Activated T-cell treated with anti-CD3 and anti-CD28 coated beads, Interleukin-2, amount 50 U/mL, for 24 hours (primary cell): ENCODE data around the gene IRF7.
"Not testable (repeated sequence)": the region's sequence is repeated elsewhere in the genome, so short reads cannot be mapped to it uniquely, and the experiment has no call there.

Source experiments
- DNase-seq: peaks from one replicate; pipeline ENCODE4 v3.0.0-alpha.2; 2020
- H3K27ac Mint-ChIP-seq: 2 replicates; pipeline ENCODE4 v1.8.0; 2020; ENCODE audit warnings: mild to moderate bottlenecking, mixed read lengths
- H3K27me3 Mint-ChIP-seq: 2 replicates; pipeline ENCODE4 v1.8.0; 2020; ENCODE audit warnings: mixed read lengths
- H3K36me3 Mint-ChIP-seq: 2 replicates; pipeline ENCODE4 v1.8.0; 2020; ENCODE audit warnings: low read depth, mixed read lengths
- H3K4me1 Mint-ChIP-seq: 2 replicates; pipeline ENCODE4 v1.8.0; 2020; ENCODE audit warnings: low read depth, mixed read lengths
- H3K4me3 Mint-ChIP-seq: 2 replicates; pipeline ENCODE4 v1.8.0; 2020; ENCODE audit warnings: mild to moderate bottlenecking, moderate library complexity, mixed read lengths
- H3K9me3 Mint-ChIP-seq: 2 replicates; pipeline ENCODE4 v1.8.0; 2020; ENCODE audit warnings: mixed read lengths

IRF7 gene

DNA sequence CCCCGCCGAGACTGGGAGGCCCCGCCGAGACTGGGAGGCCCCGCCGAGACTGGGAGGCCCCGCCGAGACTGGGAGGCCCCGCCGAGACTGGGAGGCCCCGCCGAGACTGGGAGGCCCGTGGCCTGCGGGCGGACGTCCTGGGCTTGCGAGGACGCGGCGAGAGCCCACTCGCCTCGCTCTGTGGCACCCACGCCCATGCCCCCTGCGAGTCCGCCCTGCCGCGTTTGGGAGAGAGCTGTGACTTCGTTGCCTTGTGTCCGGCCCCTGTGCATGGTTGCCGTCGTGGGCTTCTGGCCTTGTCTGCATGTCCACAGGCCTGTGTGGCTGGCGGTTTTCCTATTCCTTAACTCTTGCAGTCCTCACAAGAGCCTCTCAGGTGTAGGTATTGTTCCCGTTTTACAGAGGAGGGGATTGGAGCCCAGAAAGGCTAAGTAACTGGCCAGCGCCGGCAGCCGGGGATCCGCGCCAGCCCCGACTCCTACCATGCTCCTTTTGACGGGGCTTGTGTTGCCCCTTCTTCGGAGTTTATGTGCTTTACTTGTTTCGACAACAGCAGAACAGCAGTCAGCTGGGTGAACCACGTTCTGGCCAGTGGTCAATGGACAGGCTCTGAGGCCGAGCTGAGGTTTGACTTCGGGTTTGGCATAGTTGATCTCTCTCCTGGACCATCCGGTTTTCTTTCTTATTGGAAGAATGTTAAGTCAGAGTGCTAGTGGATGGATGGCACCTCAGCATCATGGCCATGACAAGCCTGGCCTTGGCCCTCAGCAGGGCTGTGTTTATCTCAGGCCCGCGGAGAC lies 38.7 kb downstream of the IRF7 start:
- Mint-ChIP-seq H3K27ac (peak overlapping the region; percentile 94), H3K4me3 (peak overlapping the region; percentile 91), H3K27me3 (peaks cover 8% of the 10 kb centered on the region), H3K36me3 (peaks cover 51% of the 10 kb centered on the region), H3K9me3 (no peaks in the 10 kb centered on the region), H3K4me1 (peaks cover 58% of the 10 kb centered on the region)
- no peak for DNase-seq

DNA sequence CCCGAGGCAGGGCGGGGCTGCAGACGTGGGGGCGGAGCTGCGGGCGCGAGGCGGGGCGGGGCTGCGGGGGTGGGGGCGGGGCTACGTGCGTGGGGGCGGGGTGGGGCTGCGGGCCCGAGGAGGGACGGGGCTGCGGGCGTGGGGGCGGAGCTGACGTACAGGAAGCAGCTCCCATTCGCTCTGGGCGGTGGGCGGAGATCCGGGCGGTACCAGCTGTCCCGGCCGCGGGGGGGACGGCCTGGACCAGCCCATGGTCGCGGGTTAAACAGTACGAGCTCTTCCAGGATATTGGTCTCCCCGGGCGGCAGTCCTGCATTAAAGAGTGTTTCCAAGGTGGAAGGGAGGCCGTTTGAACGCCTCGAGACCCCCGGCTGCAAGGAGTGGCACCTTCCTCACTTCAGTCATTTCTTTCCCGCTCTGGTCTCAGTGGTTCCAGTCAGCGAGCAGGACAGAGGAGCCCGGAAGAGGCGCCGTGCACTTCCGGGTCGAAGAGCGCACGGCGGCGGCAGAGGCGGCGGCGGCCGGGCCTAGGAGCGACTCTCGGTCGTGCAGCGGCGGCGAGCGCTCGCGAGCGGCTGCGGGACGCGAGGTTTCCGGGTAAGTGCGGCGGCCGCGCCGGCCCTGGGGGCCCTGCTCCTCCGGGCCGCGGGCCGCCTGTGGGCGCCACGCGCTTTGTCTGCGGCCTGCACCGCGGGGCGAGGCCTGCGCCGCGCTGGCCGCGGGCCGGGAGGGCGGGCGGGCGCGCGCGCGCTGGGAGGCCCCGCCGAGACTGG lies 39.6 kb downstream of the IRF7 start, which contains the start of gene PHRF1:
TSS of gene PHRF1 (plus strand) at position 475 of the 773 bp plus-strand sequence. CDS start 5,043 bp downstream, outside the sequence.
- DNase-seq, result peak; percentile 96
- Mint-ChIP-seq H3K27me3 (peaks cover 8% of the 10 kb centered on the region), H3K36me3 (peaks cover 43% of the 10 kb centered on the region), H3K4me1 (peaks cover 53% of the 10 kb centered on the region), H3K4me3 (peak within 1 kb of the TSS; percentile 96), H3K9me3 (no peaks in the 10 kb centered on the region), H3K27ac (peak within 1 kb of the TSS; percentile 100)

DNA sequence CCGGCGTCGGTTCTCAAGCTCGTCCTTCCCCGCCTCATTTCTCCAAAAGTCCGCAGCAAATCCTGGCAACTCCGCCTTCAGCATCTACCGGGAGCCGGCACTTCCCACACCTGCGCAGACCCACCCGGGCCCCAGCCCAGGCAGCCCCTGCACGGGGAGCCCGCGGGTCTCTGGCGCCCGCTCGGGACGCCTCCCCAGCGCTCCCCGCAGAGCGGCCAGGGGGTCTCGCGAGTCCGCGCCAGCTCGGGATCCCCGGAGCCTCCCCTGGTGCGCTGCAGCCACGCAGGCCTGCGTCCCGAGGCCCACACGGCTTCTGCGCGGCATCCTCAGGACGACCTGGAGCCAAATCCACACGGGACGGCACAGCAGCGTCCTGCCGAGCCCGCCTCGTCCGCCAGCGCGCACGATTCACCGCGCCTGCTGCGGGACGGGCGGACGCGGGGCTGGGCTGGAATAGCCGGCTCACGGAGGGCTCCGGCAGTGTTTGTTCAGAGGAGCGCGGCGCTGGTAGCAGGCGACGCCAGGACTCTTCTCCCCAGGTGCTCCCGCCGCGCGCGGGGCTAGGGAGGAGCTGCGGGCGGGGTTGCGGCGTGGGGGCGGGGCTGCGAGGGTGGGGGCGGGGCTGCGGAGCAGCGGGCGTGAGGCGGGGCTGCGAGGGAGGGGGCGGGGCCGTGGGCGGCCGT lies 40.3 kb downstream of the IRF7 start:
- H3K4me1 Mint-ChIP-seq, result peaks cover 48% of the 10 kb centered on the region
- no peaks in the 10 kb centered on the region for H3K9me3 Mint-ChIP-seq
- H3K4me3 Mint-ChIP-seq, result peak overlapping the region; percentile 82
- DNase-seq, result no peak
- H3K36me3 Mint-ChIP-seq, result peaks cover 35% of the 10 kb centered on the region
- peaks cover 8% of the 10 kb centered on the region for H3K27me3 Mint-ChIP-seq
- H3K27ac Mint-ChIP-seq, result peak overlapping the region; percentile 72

DNA sequence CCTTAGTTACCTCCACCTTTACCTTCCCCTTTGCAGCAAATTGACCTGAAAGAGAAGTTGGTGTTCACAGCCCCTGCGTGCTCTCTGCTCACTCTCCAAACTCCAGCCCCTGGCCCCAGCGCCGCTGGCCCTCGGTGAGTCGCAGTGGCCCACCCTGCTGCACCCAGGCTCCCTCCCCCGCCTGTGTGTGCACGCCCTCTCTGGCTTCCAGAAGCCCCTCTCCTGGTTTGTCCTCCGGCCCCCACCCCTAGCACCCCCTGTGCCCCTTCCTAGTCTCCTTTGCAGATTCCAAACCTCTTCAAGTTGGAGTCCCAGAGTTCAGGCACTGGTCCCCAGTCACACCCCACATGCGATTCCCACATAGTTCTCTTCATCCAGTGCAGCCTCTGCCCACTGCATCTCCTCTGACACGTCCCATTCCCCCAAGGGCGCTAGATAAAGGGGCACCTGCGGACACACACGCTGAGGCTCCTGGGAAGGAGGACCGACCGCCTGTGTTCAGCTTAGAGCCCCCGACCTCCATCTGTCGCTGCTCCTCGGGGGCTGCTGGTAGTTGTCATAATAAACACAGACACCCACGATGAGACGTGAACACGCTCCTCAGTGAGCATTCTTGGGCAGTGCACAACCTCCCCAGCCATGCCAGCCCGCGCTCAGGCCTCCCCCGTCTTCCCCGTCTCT lies 41.0 kb downstream of the IRF7 start:
- H3K9me3 Mint-ChIP-seq, result no peaks in the 10 kb centered on the region
- peak overlapping the region; percentile 72 for H3K27ac Mint-ChIP-seq
- peaks cover 41% of the 10 kb centered on the region for H3K4me1 Mint-ChIP-seq
- peak overlapping the region; percentile 82 for H3K4me3 Mint-ChIP-seq
- peaks cover 8% of the 10 kb centered on the region for H3K27me3 Mint-ChIP-seq
- H3K36me3 Mint-ChIP-seq, result peaks cover 30% of the 10 kb centered on the region
- DNase-seq, result no peak

DNA sequence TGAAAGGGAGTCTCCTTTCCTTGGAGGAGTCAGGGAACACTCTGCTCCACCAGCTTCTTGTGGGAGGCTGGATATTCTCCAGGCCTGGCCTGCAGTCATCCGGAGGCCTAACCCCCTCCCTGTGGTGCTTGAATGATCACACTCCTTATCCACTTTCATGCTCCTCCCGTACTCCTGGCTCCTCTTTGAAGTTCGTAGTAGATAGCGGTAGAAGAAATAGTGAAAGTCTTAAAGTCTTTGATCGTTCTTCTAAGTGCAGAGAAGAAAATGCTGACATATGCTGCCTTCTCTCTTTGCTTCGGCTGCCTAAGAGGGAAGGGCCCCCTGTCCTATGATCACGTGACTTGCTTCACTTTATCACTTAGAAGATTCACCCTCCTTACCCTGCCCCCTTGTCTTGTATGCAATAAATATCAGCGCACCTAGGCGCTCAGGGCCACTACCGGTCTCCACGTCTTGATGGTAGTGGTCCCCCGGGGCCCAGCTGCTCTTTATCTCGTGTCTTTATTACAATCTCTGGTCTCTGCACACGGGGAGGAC lies 41.6 kb downstream of the IRF7 start:
- peak overlapping the region; percentile 82 for H3K4me3 Mint-ChIP-seq
- not testable (repeated sequence) for H3K9me3 Mint-ChIP-seq, H3K27ac Mint-ChIP-seq, DNase-seq, H3K27me3 Mint-ChIP-seq
- H3K36me3 Mint-ChIP-seq, result peaks cover 25% of the 10 kb centered on the region
- H3K4me1 Mint-ChIP-seq, result peaks cover 36% of the 10 kb centered on the region

GRCh38 chr11:573146-573759 lies 42.5 kb downstream of the IRF7 start:
- Mint-ChIP-seq H3K4me1 (peaks cover 28% of the 10 kb centered on the region), H3K27ac (no peak overlapping the region), H3K36me3 (peaks cover 16% of the 10 kb centered on the region), H3K9me3 (no peaks in the 10 kb centered on the region), H3K27me3 (peaks cover 8% of the 10 kb centered on the region), H3K4me3 (no peak overlapping the region)
- DNase-seq, result no peak

DNA sequence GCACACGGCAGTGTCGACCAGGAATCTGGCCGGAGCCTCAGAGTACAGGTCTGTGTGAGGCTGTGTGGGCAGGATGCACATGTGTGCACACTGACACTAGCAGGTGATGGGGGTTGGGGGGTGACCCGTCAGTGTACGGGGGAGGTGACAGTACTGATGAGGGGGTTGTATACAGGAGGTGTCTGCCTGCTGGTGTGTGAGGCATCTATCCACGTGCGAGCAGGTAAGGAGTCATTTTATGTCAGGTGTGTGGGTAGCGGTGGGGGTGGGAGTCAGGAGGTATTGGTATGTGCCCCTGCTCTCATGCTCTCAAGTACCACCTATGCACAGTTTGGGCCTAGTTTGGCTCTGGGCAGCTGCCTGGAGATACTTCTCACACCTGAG lies 44.0 kb downstream of the IRF7 start:
- H3K27ac Mint-ChIP-seq, result no peak overlapping the region
- no peak for DNase-seq
- H3K36me3 Mint-ChIP-seq, result peaks cover 3% of the 10 kb centered on the region
- H3K27me3 Mint-ChIP-seq, result peaks cover 8% of the 10 kb centered on the region
- no peak overlapping the region for H3K4me3 Mint-ChIP-seq
- no peaks in the 10 kb centered on the region for H3K9me3 Mint-ChIP-seq
- H3K4me1 Mint-ChIP-seq, result peaks cover 22% of the 10 kb centered on the region

DNA sequence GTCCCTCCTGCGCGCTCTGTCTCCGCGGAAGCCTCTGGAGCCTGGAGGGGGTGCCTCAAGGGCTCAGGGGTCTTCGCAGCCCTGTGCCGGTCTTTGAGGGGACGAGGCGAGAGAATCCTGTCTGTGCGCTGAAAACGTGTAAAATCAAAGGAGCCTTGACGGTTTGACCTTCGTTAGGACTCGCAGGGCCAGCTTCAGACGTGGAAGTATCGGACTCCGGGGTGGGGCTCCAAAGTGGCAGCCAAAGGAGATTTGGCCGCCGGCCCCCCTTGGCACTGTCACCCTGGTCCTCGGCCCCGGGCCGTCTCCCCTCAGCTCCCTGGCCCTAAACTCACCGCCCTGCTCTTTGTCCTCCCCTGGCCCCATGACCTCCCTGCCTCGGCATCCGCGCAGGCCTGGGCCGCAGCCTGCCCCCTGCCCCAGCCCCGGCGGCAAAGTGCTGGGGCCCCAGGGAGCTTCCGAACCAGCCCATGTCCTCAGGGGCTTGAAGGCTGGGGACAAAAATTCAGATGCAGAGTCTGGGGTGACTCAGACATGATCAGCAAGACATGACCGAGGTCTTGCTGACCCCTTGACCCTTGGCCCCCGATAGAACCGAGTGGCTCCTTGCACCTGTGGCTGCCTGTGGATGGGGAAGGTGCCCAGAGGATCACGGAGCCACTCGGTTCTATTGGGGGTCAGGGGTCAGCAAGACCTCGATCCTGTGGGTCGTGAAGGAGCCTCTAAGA lies 46.4 kb downstream of the IRF7 start:
- peaks cover 3% of the 10 kb centered on the region for H3K36me3 Mint-ChIP-seq
- H3K4me3 Mint-ChIP-seq, result peak overlapping the region; percentile 74
- H3K27ac Mint-ChIP-seq, result peak overlapping the region; percentile 61
- H3K4me1 Mint-ChIP-seq, result peaks cover 13% of the 10 kb centered on the region
- H3K27me3 Mint-ChIP-seq, result no peaks in the 10 kb centered on the region
- H3K9me3 Mint-ChIP-seq, result no peaks in the 10 kb centered on the region
- DNase-seq, result no peak

- DNase-seq, result peak; percentile 92
- H3K4me1 Mint-ChIP-seq, result peaks cover 9% of the 10 kb centered on the region
- no peaks in the 10 kb centered on the region for H3K27me3 Mint-ChIP-seq
- peak overlapping the region; percentile 74 for H3K4me3 Mint-ChIP-seq
- H3K36me3 Mint-ChIP-seq, result peaks cover 8% of the 10 kb centered on the region
- no peaks in the 10 kb centered on the region for H3K9me3 Mint-ChIP-seq
- H3K27ac Mint-ChIP-seq, result peak overlapping the region; percentile 61
Observed at GRCh38 chr11:568306-569157, 47.2 kb downstream of the IRF7 start.

DNA sequence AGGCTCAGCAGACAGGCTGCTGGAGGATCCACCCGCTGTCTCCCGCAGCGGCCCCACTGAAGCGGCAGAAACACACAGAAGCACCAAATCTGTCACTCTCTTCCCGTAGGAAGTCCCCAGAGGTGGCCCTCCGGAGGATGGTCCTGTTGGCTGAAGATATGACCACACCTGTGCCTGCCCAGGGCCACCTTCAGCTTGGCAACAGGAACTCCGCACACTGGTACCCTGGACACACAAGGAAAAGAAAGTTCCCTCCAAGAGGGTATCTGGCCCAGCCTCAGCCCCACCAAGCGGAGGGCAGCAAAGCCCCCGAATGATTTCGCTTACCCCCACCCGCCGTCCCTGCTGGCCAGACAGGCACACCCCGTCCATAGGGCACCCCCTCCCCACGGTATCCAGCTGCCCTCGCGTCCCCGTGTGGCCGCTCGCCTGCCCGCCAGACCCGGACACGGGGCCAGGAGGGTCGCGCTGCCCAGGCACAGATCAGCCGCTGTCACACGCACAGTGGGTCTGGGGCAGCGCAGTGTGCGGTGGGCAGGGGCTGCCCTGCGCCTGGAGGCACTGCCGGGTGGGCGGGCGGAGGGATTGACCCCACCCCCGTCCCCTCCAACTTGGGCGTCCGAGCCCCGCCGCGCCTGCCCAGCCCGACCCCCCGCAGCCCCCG lies 48.0 kb downstream of the IRF7 start:
- Mint-ChIP-seq H3K27ac (peak overlapping the region; percentile 59), H3K9me3 (no peaks in the 10 kb centered on the region), H3K27me3 (no peaks in the 10 kb centered on the region), H3K36me3 (peaks cover 10% of the 10 kb centered on the region), H3K4me1 (peaks cover 6% of the 10 kb centered on the region), H3K4me3 (peak overlapping the region; percentile 79)
- no peak for DNase-seq

DNA sequence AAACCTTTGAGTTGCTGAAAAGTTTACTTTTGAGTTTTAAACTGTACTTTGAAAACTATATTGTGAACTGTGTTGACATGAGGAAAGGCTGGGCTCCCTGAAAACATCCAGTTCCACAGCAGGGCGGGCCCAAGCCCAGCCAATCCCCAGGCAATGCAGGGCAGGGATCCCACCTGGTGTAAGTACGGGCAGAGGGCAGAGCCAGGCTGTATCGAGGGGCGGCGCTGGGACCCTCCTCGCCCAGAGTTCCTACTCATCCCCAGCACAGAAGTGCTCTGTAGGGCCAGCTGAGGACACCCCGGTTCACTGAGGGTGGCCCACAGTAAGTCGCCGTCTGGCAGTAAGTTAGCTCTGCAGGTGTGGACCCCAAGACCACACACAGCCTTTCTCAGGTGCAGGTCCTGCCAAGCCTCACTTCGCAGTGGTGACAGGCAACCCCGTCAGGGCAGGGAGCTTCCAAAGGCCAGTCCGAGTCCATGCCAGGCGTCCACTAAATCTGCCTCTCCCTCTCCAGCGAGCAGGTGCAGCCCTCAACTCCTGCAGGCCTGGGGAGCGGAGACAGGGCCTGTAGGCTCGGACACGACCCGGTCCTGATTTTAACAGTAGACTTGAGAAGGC lies 48.6 kb downstream of the IRF7 start:
- peaks cover 6% of the 10 kb centered on the region for H3K4me1 Mint-ChIP-seq
- no peak for DNase-seq
- no peak overlapping the region for H3K27ac Mint-ChIP-seq
- no peaks in the 10 kb centered on the region for H3K9me3 Mint-ChIP-seq
- H3K27me3 Mint-ChIP-seq, result no peaks in the 10 kb centered on the region
- H3K4me3 Mint-ChIP-seq, result peak overlapping the region; percentile 79
- H3K36me3 Mint-ChIP-seq, result peaks cover 10% of the 10 kb centered on the region
